ENCODE data around the gene GJB4.
"Not testable (repeated sequence)": the region's sequence is repeated elsewhere in the genome, so short reads cannot be mapped to it uniquely, and the experiment has no call there.

Gene GJB4

DNA sequence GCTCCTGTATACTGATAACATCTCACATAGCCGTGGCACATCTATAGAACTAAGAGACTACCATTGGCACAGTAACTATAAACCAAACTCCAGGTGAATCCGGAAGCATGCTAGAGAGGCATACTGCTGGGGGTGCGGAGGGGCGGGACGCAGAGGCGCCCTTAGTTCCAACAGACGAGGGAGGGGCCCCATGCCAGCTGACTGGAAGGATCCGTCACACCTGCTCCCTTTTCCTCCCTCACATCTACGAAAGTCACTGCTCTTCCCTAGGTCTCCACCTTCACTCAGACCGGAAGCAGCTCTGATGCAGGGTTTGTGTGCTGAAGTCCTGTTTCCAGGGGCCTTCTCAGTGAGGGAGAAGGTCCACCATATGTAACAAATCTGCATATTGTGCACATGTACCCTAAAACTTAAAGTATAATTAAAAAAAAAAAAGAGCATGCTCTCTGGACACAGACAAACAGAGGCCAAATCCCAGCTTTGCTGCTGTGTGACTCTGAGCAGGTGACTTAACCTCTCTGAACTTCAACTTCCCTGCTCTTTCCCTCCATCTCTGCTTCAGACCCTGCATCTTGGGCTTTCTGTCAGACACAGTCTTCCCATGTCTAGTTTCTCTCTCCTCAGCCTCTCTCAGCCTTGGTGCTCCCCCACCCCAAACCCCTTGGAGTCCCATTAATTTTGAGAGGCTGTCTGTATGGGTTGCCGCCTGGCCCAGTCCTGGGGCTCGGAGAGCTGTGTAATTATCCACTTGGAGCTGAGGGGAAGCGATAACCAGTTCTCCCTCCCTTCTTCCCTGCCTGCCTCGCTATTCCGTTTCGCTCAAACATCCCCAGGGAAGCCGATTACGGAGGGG lies 12.5 kb upstream of the GJB4 start:
- DNase-seq (ENCODE audit: low read depth), result no peak

DNA sequence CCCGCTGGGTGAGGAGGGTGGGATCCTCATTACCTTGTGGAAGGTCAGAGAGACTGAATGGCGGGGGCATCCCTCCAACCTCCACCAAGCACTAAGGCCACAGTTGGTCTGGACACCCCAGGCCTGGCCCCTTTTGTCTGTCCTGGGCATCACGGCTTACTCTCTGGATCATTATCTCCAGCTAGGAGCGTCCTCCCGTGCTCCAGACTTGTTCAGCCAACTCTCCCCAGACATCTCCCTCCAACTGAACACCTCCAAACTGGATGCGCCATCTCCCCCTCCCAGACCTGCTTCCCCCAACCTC lies 11.9 kb upstream of the GJB4 start:
- DNase-seq (ENCODE audit: low read depth), result no peak

DNA sequence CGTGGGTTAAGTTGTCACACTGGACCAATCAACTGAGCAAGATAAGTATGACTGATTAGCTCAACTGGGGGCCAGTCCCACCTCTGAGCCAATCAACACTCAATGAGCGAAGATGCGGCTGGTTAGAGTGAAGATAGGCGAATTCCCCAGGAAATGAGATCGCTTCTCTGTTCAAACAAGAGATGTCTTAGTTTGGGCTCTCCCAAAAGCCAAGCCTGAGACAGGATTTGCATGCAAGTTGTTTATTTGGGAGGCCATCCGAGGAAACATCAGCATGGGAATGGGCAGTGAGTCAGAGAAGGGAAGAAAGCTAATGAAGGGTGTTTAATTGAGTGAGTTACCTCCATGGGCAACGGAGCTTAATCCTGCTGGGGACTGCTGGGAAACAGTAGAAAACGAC lies 9.5 kb upstream of the GJB4 start:
- no peak for DNase-seq (ENCODE audit: low read depth)

DNA sequence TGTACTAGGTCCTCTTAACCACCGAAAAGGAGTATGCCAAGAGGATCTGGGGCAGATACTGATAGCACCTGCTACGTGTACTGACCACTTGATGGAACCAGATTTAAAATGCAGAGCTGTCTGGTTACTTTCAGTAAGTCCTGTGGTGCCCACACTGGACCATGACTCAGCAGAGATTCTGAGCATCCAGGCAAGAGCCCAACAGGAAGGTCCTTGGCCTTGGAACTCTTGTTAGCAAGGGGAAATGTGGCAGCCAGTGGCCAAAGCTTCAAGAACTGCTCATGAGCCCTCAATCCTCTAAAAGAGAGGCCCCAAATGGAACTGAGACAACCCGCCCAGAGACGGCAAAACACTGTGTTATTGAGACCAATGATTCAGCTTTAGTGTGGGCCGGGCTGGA lies 8.9 kb upstream of the GJB4 start:
- DNase-seq (ENCODE audit: low read depth), result no peak

DNA sequence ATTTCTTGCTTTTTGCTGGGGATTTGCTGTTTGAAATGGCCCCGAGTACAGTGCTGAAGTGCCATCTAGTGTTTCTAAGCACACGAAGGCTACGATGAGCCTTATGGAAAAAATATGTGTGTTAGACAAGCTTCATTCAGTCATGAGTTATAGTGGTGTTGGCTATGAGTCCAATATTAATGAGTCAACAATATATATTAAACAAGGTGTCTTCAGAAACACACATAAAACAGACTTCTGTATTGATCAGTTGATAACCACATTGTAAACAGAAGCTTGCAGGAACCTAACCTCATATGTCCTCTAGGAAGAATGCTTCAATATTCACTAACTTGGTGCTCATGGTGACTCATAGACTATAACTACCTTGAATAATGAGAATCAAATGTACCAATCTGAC lies 6.4 kb upstream of the GJB4 start:
- no peak for DNase-seq (ENCODE audit: low read depth)

DNA sequence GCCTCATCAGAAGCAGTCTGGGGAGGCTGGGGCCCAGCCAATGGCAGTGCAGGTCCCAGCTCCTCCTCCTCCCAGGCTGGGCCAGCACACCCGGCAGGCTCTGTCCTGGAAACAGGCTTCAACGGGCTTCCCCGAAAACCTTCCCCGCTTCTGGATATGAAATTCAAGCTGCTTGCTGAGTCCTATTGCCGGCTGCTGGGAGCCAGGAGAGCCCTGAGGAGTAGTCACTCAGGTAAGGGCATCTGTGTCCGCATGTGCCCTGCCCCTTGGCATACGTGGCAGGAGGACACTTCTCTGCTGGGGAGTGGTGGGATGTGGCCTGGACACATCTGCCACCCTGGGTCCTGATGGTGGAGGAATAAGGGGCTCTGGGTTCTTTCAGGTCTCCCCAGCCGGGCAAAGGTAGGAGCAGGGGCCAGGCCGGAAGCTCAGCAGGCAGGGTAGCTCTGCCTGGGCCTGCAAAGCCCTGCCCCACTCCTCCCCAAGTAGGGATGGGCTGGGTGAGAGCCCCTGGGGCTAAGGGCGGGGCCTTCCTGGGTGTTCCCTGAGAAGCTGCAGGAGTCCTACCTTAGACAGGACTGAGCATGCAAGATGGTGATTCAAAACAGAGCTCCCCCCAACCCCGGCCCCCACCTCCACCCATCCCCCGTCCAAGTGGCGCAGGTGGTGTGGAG lies 4.4 kb upstream of the GJB4 start, which contains the start of gene GJB5:
TSS of gene GJB5 (plus strand) at position 84 of the 674 bp plus-strand sequence. CDS start 2,284 bp downstream, outside the sequence.
- DNase-seq (ENCODE audit: low read depth), result no peak

DNA sequence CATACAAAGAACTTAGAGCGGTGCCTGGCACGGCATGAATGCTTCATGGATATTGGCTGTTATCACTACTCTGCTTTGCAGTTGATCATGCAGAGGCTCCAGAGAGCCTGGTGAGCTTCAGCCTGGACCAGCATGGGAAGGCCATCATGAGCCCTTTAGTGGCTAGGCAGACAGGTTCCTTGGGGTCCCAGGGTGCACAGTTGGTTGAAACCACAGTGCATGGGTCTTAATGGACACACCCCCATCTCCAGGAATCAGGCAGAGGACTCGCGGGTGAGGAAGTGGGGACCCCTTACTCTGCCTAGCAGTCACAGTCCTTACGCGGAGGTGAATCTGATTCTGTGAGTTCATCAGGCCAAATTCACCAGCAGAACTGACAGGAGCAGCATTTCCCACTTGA lies 3.6 kb upstream of the GJB4 start:
- DNase-seq (ENCODE audit: low read depth), result no peak

DNA sequence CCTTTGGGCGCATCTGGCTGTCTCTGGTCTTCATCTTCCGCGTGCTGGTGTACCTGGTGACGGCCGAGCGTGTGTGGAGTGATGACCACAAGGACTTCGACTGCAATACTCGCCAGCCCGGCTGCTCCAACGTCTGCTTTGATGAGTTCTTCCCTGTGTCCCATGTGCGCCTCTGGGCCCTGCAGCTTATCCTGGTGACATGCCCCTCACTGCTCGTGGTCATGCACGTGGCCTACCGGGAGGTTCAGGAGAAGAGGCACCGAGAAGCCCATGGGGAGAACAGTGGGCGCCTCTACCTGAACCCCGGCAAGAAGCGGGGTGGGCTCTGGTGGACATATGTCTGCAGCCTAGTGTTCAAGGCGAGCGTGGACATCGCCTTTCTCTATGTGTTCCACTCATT lies 2.2 kb upstream of the GJB4 start:
- DNase-seq (ENCODE audit: low read depth), result no peak

DNA sequence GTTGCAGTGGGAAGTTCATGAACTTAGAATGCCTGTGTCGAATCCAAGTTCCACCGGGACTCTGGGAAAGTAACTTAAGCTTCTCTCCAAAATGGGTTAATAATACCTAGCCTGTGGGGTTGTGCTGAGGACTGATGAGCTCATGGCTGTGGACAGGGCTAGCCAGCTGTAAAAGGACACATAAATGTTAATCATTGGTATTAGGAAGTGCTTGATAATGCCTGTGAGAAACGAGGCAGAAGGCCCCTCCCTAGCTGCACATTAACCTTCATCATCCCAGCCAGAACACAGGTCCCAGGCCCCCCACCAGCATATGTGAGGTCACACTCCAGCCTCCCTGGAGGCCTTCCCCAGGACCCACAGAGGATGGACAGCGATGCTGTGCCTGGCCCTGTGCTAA lies 789 bp upstream of the GJB4 start:
- no peak for DNase-seq (ENCODE audit: low read depth)

DNA sequence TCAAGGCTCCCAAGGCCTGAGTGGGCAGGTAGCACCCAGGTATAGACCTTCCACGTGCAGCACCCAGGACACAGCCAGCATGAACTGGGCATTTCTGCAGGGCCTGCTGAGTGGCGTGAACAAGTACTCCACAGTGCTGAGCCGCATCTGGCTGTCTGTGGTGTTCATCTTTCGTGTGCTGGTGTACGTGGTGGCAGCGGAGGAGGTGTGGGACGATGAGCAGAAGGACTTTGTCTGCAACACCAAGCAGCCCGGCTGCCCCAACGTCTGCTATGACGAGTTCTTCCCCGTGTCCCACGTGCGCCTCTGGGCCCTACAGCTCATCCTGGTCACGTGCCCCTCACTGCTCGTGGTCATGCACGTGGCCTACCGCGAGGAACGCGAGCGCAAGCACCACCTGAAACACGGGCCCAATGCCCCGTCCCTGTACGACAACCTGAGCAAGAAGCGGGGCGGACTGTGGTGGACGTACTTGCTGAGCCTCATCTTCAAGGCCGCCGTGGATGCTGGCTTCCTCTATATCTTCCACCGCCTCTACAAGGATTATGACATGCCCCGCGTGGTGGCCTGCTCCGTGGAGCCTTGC lies 1.7 kb downstream of the GJB4 start:
- DNase-seq (ENCODE audit: low read depth), result no peak

DNA sequence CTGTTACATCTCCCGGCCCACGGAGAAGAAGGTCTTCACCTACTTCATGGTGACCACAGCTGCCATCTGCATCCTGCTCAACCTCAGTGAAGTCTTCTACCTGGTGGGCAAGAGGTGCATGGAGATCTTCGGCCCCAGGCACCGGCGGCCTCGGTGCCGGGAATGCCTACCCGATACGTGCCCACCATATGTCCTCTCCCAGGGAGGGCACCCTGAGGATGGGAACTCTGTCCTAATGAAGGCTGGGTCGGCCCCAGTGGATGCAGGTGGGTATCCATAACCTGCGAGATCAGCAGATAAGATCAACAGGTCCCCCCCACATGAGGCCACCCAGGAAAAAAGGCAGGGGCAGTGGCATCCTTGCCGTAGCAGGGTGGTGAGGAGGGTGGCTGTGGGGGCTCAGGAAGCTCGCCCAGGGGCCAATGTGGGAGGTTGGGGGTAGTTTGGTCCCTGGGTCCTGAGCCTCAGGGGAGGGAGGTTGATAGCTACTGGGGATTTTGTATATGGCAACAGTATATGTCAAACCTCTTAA lies 2.3 kb downstream of the GJB4 start:
- no peak for DNase-seq (ENCODE audit: low read depth)

DNA sequence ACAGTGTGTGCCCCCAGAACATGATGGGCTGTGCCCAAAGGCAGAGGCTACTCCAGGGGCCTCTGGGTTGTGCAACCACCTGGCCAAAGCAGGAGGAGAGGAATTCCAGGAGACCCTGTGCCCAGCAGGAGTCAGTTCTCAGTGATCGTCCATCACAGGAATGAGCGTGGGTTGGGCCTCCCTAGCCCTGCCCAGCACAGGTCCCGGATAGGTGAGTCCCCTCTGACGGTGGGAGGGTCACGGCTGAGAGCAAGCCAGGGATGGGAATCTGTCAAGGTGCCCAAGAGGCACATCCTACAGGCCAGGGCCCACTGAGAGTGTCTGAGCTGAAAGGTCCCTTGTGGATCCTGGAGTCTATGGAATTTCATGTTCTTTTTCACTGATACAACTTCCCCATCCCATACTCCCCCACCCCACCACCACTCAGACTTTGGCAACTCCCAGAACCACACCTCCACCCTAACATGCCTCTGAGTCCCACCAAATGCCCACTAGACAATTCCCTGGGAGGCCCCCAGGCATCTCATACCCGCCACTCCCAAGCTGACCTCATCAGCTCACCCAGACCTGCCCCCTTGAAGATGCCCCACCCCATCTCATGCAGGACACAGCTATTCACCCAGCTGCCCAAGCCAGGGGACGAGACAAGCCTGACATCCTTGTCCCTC lies 3.1 kb downstream of the GJB4 start:
- no peak for DNase-seq (ENCODE audit: low read depth)

DNA sequence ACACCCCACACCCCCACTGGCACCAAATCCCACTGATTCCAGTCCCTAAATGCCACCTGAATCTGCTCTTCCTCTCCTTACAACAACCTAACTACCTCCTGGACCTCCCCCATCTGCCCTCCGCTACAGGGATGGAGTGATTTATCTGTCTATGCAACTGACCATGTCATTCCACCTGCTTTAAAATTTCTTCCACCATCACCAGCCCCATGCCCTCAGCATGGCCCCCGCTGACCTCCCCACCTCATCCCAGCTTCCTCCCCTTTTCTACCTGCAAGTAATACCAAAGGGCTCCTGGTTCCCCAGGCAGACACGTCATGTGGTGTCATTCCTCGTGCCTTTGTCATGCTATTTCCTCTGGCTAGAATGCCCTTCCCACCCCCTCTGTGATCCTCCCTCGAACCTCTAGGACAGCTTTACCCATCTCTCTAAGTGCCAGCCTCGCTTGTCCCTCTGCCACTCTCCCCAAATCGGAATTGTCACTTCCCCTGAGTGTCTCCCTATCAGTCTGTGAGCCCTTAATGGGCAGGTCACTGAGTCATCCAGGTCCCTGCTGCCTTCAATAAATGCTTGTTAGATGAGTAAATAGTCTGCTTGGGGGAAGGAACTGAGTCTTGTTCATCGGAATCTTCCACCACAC lies 3.7 kb downstream of the GJB4 start:
- no peak for DNase-seq (ENCODE audit: low read depth)

DNA sequence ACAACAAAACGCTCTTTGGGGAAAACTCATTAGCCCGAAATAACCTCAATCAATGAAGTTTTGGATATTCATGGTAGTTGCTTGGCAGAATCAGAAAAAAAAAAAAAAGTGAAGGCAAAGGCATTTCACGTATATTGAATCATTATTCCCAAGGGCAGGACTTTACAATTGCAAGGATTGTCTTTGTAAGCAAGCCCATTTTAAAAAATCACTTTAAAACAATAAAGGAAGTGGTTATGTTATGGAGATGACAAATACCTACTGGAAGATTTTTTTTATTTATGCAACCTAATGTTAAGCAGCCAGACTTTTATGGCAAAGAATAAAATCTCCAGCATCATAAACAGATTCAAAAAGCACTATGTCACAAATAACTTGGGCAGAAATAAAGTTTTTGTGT lies 9.3 kb downstream of the GJB4 start:
- DNase-seq (ENCODE audit: low read depth), result no peak

DNA sequence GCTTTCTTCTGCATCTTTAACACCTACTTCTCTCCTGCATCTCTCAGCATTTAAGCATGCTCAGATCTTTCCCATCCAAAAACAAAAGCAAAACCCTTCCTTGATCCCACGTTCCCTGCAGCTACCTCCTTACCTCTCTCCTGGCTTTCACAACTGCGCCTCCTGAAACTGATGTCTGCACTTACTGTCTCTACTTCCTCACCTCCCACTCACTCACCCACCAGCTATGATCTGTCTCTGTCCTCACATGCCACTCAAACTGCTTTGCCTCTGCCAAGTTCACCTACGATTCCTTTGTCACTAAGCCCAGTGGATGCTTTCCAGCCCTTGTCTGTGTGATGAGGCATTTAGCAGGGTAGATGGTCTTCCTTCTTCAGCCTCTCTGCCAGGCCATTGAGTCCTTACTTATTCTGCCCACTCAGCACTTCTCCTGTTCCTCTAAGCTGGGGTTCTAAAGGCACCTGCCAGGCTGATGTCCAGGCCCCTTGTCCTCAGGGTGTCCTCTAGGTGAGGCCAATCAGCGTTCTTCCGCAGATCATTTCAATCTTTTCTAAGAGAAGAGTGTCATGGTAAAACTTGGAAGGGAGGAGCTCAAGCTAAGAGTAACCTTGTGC lies 11.5 kb downstream of the GJB4 start:
- DNase-seq (ENCODE audit: low read depth), result no peak

DNA sequence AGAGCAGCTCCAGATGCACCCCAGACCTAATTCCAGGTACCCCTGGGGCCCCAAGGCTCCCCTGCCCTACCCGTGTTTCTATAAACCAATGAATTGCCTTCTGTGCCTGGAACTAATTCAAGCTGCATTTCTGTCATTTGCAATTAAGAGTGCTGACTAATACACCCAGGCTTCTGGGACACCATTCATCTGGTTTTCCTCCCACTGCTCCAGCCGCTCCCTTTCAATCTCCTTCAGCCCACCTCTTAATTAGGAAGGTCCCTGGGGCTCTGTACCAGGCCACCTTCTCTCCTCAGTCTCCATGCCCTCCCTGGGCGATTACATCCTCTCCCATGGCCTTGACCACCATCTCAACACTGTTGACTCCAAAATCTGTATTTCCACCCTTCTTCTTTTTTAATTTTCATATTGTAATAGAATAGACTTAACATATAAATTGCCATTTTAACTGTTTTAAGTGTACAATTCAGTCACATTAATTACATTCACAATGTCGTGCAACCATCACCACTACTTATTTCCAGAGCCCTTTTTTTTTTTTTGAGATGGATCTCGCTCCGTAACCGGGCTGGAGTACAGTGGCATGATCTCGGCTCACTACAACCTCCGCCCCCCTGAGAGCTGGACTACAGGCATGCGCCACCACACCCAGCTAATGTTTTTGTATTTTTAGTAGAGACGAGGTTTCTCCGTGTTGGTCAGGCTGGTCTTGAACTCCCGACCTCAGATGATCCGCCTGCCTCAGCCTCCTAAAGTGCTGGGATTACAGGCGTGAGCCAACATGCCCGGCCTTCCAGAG lies 12.2 kb downstream of the GJB4 start:
- no peak for DNase-seq (ENCODE audit: low read depth)

DNA sequence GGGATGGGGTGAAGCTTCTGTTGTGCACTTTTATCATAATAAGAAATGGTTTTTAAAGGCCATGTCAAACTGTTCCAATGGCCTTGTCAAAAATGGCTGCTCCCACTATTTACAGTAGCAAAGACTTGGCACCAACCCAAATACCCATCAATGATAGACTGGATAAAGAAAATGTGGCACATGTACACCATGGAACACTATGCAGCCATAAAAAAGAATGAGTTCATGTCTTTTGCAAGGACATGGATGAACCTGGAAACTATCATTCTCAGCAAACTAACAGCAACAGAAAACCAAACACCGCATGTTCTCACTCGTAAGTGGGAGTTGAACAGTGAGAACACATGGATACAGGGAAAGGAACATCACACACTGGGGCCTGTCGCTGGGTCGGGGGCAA lies 13.6 kb downstream of the GJB4 start:
- not testable (repeated sequence) for DNase-seq (ENCODE audit: low read depth)

DNA sequence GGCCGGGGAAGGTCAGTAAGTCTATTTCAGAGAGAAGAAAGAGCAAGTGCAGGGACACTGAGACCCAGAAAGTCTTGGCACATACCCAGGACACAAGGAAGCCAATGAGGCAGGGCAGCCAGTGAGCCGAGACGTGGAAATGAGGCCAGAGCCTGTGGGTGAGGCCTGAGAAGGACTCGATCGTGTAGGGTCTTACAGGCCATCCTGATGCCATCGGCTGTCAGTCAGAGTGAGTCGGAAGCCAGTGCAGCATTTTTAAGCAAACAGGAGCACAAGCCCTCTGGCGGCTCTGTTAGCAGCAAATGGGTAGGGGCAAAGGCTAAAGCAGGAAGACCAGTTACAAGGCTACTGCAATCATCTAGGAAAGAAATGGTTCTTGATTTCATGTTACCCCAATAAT lies 15.4 kb downstream of the GJB4 start:
- DNase-seq (ENCODE audit: low read depth), result no peak

DNA sequence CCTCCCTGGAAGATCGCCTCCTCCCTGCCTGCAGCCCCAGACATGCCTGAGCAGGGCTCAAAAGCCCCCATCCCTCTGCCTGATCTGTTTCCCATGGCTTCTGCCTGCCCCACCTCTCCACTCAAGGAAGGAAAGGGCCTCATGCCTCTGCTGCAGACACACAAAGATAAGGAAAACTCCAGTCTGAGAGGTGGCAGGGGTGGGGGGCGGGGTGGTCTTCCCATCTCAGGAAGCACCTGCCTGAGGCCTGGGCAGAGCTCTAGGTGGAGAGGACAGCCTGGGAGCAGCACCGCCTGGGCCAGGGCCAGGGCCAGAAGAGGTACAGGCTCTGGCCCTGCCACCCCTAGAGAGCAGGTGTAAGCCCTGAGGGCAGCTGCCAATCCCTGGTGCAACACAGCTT lies 17.4 kb downstream of the GJB4 start:
- no peak for DNase-seq (ENCODE audit: low read depth)

DNA sequence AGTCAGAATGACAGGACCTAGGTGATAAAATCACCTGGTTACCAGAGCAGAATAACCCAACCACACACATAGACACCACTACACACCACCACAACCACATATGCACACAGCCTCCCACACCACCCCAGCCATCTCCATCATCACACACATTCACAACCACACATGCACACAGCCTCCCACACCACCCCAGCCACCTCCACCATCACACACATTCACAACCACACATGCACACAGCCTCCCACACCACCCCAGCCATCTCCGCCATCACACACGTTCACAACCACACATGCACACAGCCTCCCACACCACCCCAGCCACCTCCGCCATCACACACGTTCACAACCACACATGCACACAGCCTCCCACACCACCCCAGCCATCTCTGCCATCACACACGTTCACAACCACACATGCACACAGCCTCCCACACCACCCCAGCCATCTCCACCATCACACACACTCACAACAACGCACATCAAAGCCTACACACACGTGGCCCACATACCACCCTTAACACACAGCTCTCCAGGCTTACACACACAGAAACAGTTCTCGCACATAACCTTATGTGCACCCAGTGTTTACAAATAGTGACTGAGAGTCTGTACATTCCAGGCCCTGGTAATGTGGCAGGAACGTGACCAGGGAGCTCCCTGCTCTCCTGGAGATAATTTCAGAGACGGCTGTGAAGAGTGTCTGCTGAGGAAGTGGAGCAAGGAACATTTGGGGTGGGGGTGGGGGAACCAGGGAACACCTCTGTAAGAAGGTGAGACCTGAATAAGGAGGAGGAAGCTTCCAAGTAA lies 18.2 kb downstream of the GJB4 start:
- no peak for DNase-seq (ENCODE audit: low read depth)
